Measurements from ENCODE around the gene MAPK14. TPM values are rescaled to one million over a fixed set of nuclear protein-coding genes. Genes with fewer than 3 reads are reported as not detected.
"Not testable (repeated sequence)": the region's sequence is repeated elsewhere in the genome, so short reads cannot be mapped to it uniquely, and the experiment has no call there.

The MAPK14 gene
- total RNA-seq, 2 experiments from 2014 or later = 57.3 to 62.2 TPM

GRCh38 chr6:36118550-36119107, 91.0 kb downstream of the MAPK14 start:
- Mint-ChIP-seq H3K27me3 (no peaks in the 10 kb centered on the region), H3K27ac (peak overlapping the region; percentile 97), H3K9me3 (no peaks in the 10 kb centered on the region), H3K4me1 (peaks cover 65% of the 10 kb centered on the region), H3K36me3 (peaks cover 30% of the 10 kb centered on the region), H3K4me3 (no peak overlapping the region)
- ATAC-seq (ENCODE audit: low read depth) = peak; percentile 50
- POLR2A ChIA-PET = interaction anchor here (1.1 to 1.5 kb wide), 3 partner anchors 9 to 91 kb away, joined by 3 to 9 read pairs (median 4); partner anchors contain the start of genes MAPK13 and MAPK14
- DNase-seq = no peak

- no peaks in the 10 kb centered on the region for H3K27me3 Mint-ChIP-seq
- H3K4me1 Mint-ChIP-seq = peaks cover 64% of the 10 kb centered on the region
- no peak overlapping the region for H3K4me3 Mint-ChIP-seq
- H3K36me3 Mint-ChIP-seq = peaks cover 30% of the 10 kb centered on the region
- peak overlapping the region; percentile 97 for H3K27ac Mint-ChIP-seq
- DNase-seq (no peak), ATAC-seq (ENCODE audit: low read depth) (no peak)
- POLR2A ChIA-PET = interaction anchor here (1.1 to 1.5 kb wide), 3 partner anchors 10 to 91 kb away, joined by 3 to 9 read pairs (median 4); partner anchors contain the start of genes MAPK13 and MAPK14
- H3K9me3 Mint-ChIP-seq = no peaks in the 10 kb centered on the region
These were observed 91.6 kb downstream of the MAPK14 start for GRCh38 chr6:36119209-36119608.

- POLR2A ChIA-PET = interaction anchor here (0.5 to 4.3 kb wide), 13 partner anchors 8 to 719 kb away, joined by 3 to 65 read pairs (median 13); partner anchors contain the start of genes MAPK13 and MAPK14
- no peaks in the 10 kb centered on the region for H3K9me3 Mint-ChIP-seq
- H3K27ac Mint-ChIP-seq = peak overlapping the region; percentile 97
These were observed 92.4 kb downstream of the MAPK14 start for GRCh38 chr6:36120018-36120417.

GRCh38 chr6:36120539-36120938, 92.9 kb downstream of the MAPK14 start:
- Mint-ChIP-seq H3K36me3 (peaks cover 28% of the 10 kb centered on the region), H3K4me3 (peak overlapping the region; percentile 81), H3K4me1 (peaks cover 54% of the 10 kb centered on the region), H3K9me3 (no peaks in the 10 kb centered on the region), H3K27ac (peak overlapping the region; percentile 97), H3K27me3 (no peaks in the 10 kb centered on the region)
- POLR2A ChIA-PET = interaction anchor here (0.5 to 4.3 kb wide), 13 partner anchors 9 to 720 kb away, joined by 3 to 65 read pairs (median 13); partner anchors contain the start of genes MAPK13 and MAPK14
- ATAC-seq (ENCODE audit: low read depth) = peak; percentile 66
- DNase-seq = peak; percentile 70

More at GRCh38 chr6:36120018-36120417, 92.4 kb downstream of the MAPK14 start:
- Mint-ChIP-seq H3K36me3 (peaks cover 28% of the 10 kb centered on the region), H3K27me3 (no peaks in the 10 kb centered on the region), H3K4me3 (peak overlapping the region; percentile 81), H3K4me1 (peaks cover 58% of the 10 kb centered on the region)
- no peak for DNase-seq
- no peak for ATAC-seq (ENCODE audit: low read depth)

GRCh38 chr6:36120979-36121786, 93.6 kb downstream of the MAPK14 start:
- ATAC-seq (ENCODE audit: low read depth) (peak; percentile 56), DNase-seq (peak; percentile 68)
- Mint-ChIP-seq H3K4me3 (peak overlapping the region; percentile 81), H3K4me1 (peaks cover 59% of the 10 kb centered on the region), H3K27me3 (no peaks in the 10 kb centered on the region), H3K27ac (peak overlapping the region; percentile 97), H3K36me3 (peaks cover 26% of the 10 kb centered on the region), H3K9me3 (no peaks in the 10 kb centered on the region)
- POLR2A ChIA-PET = interaction anchor here (0.9 to 4.3 kb wide), 14 partner anchors 9 to 237 kb away, joined by 3 to 65 read pairs (median 10); partner anchors contain the start of genes MAPK13 and MAPK14

GRCh38 chr6:36121787-36122494, 94.3 kb downstream of the MAPK14 start:
- no peak for DNase-seq
- POLR2A ChIA-PET = interaction anchor here (1.0 to 4.3 kb wide), 12 partner anchors 9 to 236 kb away, joined by 3 to 65 read pairs (median 14); partner anchors contain the start of genes MAPK13 and MAPK14

GRCh38 chr6:36122495-36123269, 95.1 kb downstream of the MAPK14 start:
- Mint-ChIP-seq H3K27me3 (no peaks in the 10 kb centered on the region), H3K9me3 (no peaks in the 10 kb centered on the region), H3K4me3 (no peak overlapping the region), H3K36me3 (peaks cover 16% of the 10 kb centered on the region), H3K4me1 (peaks cover 63% of the 10 kb centered on the region), H3K27ac (peak overlapping the region; percentile 85)
- DNase-seq (no peak), ATAC-seq (ENCODE audit: low read depth) (no peak)
- POLR2A ChIA-PET = interaction anchor here (1.4 to 4.3 kb wide), 10 partner anchors 8 to 95 kb away, joined by 6 to 65 read pairs (median 20); partner anchors contain the start of genes BRPF3, MAPK13 and MAPK14

More at GRCh38 chr6:36121787-36122494, 94.3 kb downstream of the MAPK14 start:
- Mint-ChIP-seq H3K27me3 (no peaks in the 10 kb centered on the region), H3K4me3 (peak overlapping the region; percentile 81), H3K4me1 (peaks cover 61% of the 10 kb centered on the region), H3K9me3 (no peaks in the 10 kb centered on the region), H3K36me3 (peaks cover 22% of the 10 kb centered on the region), H3K27ac (peak overlapping the region; percentile 97)
- no peak for ATAC-seq (ENCODE audit: low read depth)

- Mint-ChIP-seq H3K9me3 (no peaks in the 10 kb centered on the region), H3K4me1 (peaks cover 63% of the 10 kb centered on the region), H3K4me3 (peak overlapping the region; percentile 43), H3K36me3 (peaks cover 8% of the 10 kb centered on the region), H3K27me3 (no peaks in the 10 kb centered on the region), H3K27ac (peak overlapping the region; percentile 85)
- ATAC-seq (ENCODE audit: low read depth) = peak; percentile 83
- DNase-seq = peak; percentile 87
- POLR2A ChIA-PET = interaction anchor here (0.6 to 4.3 kb wide), 11 partner anchors 7 to 470 kb away, joined by 3 to 65 read pairs (median 4); partner anchors contain the start of genes BRPF3, MAPK13 and MAPK14
These were observed 95.9 kb downstream of the MAPK14 start for GRCh38 chr6:36123270-36124139.

GRCh38 chr6:36124346-36124745, 96.7 kb downstream of the MAPK14 start:
- ATAC-seq (ENCODE audit: low read depth); DNase-seq; H3K36me3 Mint-ChIP-seq; H3K27me3 Mint-ChIP-seq; H3K9me3 Mint-ChIP-seq: not testable (repeated sequence)
- Mint-ChIP-seq H3K4me3 (peak overlapping the region; percentile 75), H3K27ac (peak overlapping the region; percentile 85), H3K4me1 (peaks cover 61% of the 10 kb centered on the region)
- POLR2A ChIA-PET = interaction anchor here (0.6 to 4.3 kb wide), 8 partner anchors 6 to 469 kb away, joined by 3 to 65 read pairs (median 4); partner anchors contain the start of genes BRPF3, MAPK13 and MAPK14

GRCh38 chr6:36124881-36125280, 97.3 kb downstream of the MAPK14 start:
- Mint-ChIP-seq H3K27ac (peak overlapping the region; percentile 21), H3K9me3 (no peaks in the 10 kb centered on the region), H3K4me3 (no peak overlapping the region), H3K4me1 (peaks cover 61% of the 10 kb centered on the region), H3K27me3 (no peaks in the 10 kb centered on the region), H3K36me3 (peaks cover 2% of the 10 kb centered on the region)
- DNase-seq (no peak), ATAC-seq (ENCODE audit: low read depth) (no peak)
- POLR2A ChIA-PET = interaction anchor here (1.0 to 1.9 kb wide), 2 partner anchors 97 kb away, joined by 3 to 8 read pairs; partner anchors contain the start of gene MAPK14

GRCh38 chr6:36125575-36125974, 98.0 kb downstream of the MAPK14 start:
- Mint-ChIP-seq H3K4me3 (no peak overlapping the region), H3K36me3 (peaks cover 2% of the 10 kb centered on the region), H3K4me1 (peaks cover 55% of the 10 kb centered on the region), H3K9me3 (no peaks in the 10 kb centered on the region), H3K27me3 (no peaks in the 10 kb centered on the region), H3K27ac (no peak overlapping the region)
- POLR2A ChIA-PET = interaction anchor here (0.5 to 2.6 kb wide), 4 partner anchors 17 to 180 kb away, joined by 3 to 8 read pairs (median 3); partner anchors contain the start of gene BRPF3
- DNase-seq = no peak
- ATAC-seq (ENCODE audit: low read depth) = no peak

Measured in activated naive CD8-positive, alpha-beta T cell treated with anti-CD3 and anti-CD28 coated beads, Interleukin-2, amount 10 ng/mL, durations not matched to agents 7 days and 5 days (primary cell).